Glomerular endothelial cell (primary cell): ENCODE results near the gene LANCL1. TPM values are rescaled to one million over a fixed set of nuclear protein-coding genes. Genes with fewer than 3 reads are reported as not detected.
A peak's percentile ranks its signal among the peaks of the same experiment; 100 is the strongest.

Experiments
- DNase-seq: peaks from one replicate; pipeline ENCODE4 v3.0.0-alpha.2; 2011; ENCODE audit warnings: low read depth, low spot score; ENCODE audit errors: extremely low read depth
- total RNA-seq: library from RNA; depleted of rRNA; stranded (reverse); fragments of >200 nt; gene quantifications from 2 replicates; pipeline ENCODE4 v1.2.3, GENCODE V29; 2015

The LANCL1 gene
- 22.9 and 27.8 TPM in 2 replicates for total RNA-seq

- DNase-seq = peak; percentile 56
Observed at GRCh38 chr2:210476194-210477128, at the start of gene LANCL1. LANCL1 (minus strand) TSS chr2:210476759; CDS start chr2:210476396, 363 bp downstream.

GRCh38 chr2:210524533-210524932 is 48.0 kb upstream of the LANCL1 start:
- no peak for DNase-seq

GRCh38 chr2:210523650-210524289 is 47.2 kb upstream of the LANCL1 start:
- no peak for DNase-seq

GRCh38 chr2:210522399-210522798 is 45.8 kb upstream of the LANCL1 start:
- DNase-seq = no peak

GRCh38 chr2:210519594-210519993 is 43.0 kb upstream of the LANCL1 start:
- DNase-seq = no peak

GRCh38 chr2:210517264-210517663 is 40.7 kb upstream of the LANCL1 start:
- DNase-seq = no peak

GRCh38 chr2:210515911-210516310 is 39.4 kb upstream of the LANCL1 start:
- no peak for DNase-seq

- DNase-seq = no peak
Observed at GRCh38 chr2:210503725-210504191, 27.2 kb upstream of the LANCL1 start.

GRCh38 chr2:210503001-210503623 is 26.6 kb upstream of the LANCL1 start:
- peak; percentile 23 for DNase-seq

GRCh38 chr2:210496512-210496911 is 20.0 kb upstream of the LANCL1 start:
- DNase-seq = no peak

- no peak for DNase-seq
Observed at GRCh38 chr2:210493528-210493927, 17.0 kb upstream of the LANCL1 start.

GRCh38 chr2:210481601-210482175 is 5.1 kb upstream of the LANCL1 start:
- no peak for DNase-seq

- DNase-seq = no peak
Observed at GRCh38 chr2:210480764-210481163, 4.2 kb upstream of the LANCL1 start.

- no peak for DNase-seq
Observed at GRCh38 chr2:210480079-210480478, 3.5 kb upstream of the LANCL1 start.

GRCh38 chr2:210478661-210479060 is 2.1 kb upstream of the LANCL1 start:
- no peak for DNase-seq

- DNase-seq = no peak
Observed at GRCh38 chr2:210477496-210477895, 937 bp upstream of the LANCL1 start.

- no peak for DNase-seq
Observed at GRCh38 chr2:210475706-210476105, 853 bp downstream of the LANCL1 start.

GRCh38 chr2:210474776-210475175 is 1.8 kb downstream of the LANCL1 start:
- DNase-seq = no peak

- no peak for DNase-seq
Observed at GRCh38 chr2:210461401-210461800, 15.2 kb downstream of the LANCL1 start.

GRCh38 chr2:210460322-210461227 is 16.0 kb downstream of the LANCL1 start:
- no peak for DNase-seq
